Fibroblast of upper back skin (primary cell): Measurements from ENCODE around the gene CDKN2B.
"Not testable (repeated sequence)": the region's sequence is repeated elsewhere in the genome, so short reads cannot be mapped to it uniquely, and the experiment has no call there.

Source experiments
- DNase-seq: peaks from one replicate; pipeline ENCODE4 v3.0.0-alpha.2; 2013

Gene CDKN2B, protein sequence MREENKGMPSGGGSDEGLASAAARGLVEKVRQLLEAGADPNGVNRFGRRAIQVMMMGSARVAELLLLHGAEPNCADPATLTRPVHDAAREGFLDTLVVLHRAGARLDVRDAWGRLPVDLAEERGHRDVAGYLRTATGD

DNA sequence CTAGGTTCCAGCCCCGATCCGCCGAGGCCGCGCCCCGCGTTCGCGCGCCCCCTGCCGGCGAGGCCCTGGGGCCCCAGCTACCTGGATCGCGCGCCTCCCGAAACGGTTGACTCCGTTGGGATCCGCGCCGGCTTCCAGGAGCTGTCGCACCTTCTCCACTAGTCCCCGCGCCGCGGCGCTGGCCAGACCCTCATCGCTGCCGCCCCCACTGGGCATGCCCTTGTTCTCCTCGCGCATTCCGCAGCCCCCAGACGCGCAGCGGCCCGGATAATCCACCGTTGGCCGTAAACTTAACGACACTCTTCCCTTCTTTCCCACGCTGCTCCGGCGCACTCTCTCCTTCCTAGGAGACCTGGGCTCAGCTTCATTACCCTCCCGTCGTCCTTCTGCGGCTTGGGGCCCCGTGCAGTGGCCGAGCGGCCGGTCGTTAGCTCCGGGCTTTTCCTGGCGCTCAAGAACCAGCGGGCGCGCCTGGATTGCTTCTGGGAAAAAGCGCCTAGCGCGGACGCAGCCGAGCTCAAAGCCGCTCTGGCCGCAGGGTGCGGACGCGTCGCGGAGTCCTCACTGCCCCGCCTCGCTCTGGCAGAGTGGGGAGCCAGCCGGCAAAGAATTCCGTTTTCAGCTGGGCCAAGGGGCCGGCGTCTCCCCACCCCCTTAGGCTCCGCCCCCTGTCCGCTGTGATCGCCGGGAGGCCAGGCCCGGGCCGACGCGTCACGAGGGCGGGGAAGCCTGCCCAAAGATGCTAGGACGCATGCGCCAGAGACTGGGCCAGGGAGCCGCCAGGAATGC, at the start of gene CDKN2B:
Gene CDKN2B, minus strand, starts transcription at position 589 of the 789 bp plus-strand sequence. Its CDS starts 352 bp downstream, at position 237.
- peak; percentile 94 for DNase-seq

DNA sequence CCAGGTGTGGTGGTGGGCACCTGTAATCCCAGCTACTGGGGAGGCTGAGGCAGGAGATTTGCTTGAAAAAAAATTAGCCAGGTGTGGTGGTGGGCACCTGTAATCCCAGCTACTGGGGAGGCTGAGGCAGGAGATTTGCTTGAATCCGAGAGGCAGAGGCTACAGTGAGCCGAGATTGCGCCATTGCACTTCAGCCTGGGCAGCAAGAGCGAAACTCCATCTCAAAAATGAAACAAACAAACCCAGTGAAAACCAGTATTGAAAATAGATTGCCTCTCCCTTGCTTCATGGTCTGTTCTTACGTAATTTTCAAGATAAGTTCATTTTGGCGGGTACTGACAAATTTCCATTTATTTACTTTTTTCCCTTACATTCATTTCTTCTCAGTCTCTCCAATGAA, 48.9 kb upstream of the CDKN2B start:
- not testable (repeated sequence) for DNase-seq

DNA sequence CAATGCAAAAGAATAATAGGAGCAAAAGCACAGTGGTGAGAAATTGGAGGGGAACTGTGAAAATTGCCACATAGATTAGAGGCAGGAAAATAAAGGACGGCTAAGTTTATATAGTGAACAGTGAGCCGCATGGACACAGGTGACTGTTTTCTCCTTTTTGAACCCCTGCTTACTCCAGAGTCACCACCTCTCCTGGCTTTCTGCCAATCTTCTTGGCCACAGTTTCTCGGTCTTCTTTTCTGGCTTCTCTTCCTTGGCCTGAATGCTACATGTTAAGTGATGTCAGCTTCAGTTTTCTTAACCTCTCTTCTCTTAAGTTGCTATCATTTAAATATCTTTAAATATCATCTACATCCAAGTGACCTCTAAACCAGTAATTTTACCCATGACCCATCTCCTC, 47.3 kb upstream of the CDKN2B start:
- no peak for DNase-seq

DNA sequence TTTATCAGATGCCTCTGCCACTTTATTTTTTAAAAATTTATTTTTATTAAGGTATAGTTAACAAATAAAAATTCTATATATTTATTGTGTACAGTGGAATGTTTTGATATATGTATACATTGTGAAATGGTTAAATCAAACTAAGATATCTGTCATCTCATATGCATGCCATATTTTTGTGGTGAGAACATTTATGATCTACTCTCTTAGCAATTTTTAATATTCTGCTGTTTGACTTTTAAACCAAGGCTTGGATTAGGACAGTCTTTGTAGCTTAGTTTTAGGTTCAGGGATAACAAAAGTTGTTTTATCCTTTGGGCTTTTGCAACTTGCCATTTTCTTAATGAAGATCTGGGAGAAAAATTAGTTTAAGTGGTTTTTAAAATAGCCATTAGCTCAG, 46.0 kb upstream of the CDKN2B start:
- DNase-seq, result peak; percentile 49

DNA sequence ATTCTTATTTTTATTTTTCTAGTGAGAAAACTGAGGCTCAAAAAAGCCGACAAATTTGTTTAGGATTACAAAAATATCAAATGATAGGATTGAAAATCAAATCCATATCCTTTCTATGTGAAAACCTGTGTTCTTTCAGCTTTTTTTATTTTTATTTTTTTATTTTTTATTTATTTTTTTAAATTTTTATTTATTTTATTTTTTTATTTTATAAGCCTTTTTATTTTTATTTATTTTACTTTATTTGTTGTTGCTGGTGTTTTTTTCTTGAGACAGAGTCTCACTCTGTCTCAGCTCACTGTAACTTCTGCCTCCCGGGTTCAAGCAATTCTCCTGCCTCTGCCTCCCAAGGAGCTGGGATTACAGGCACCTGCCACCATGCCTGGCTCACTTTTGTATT, 45.4 kb upstream of the CDKN2B start:
- no peak for DNase-seq

DNA sequence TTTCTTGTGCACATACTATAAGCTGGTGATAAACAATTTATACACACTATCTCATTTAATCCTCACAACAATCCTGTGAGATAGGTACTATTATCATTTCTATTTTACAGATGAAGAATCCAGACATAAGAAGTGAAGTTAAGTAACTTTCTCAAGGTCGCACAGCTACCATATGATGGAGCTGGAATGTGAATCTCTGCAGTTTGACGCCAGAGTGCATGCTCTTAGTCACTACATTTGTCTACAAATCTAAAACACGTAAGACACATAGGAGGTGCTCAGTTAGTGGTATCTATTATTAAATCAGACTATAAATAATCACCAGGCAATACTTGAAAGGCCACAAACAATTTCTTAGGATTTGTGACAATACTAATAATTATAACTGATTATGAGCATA, 45.0 kb upstream of the CDKN2B start:
- DNase-seq, result no peak

DNA sequence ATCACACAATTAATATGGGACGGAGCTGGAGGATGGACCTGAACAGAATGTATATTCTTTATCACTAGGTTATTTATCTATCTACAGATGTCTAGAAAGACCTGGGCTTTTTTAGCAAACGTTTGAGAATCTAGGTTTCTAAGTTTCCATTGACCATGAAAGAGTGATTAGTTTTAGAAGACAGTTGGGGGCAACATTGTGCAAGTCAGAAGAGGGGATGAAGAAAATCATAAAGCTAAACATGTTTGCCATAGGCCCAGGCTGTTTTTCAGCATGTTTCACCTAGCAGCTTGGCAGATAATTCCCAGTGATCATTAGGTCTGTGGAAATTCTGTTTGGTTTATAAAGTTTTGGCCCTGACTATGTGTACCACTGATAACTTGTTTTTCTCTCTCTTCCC, 44.1 kb upstream of the CDKN2B start:
- DNase-seq, result peak; percentile 45

DNA sequence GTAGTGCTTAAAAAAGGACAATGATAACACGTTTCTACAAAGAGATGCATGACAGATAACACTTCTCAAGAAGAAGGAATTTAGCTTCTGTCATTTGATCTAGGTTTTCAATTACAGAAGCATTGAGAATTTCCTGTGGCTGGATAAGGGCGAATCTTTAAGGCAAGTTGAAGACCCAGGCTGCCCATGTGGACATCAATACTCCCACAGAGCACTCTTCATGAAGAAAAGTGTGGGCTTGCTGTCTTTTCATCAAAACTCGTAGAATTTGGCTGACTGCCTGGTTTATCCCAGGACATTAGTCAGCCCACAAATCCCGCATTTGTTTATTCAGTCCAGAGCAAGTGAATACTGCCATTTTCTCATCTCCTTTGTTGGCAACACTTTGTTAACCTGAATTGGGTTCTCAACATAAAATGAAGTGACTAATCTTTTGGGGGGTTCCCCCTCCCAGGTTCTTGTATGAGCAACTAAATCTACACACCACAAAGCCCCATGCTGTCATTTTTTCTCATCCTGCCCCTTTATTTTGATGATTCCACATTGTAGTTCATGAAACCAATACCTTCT, 43.4 kb upstream of the CDKN2B start:
- peak; percentile 98 for DNase-seq

DNA sequence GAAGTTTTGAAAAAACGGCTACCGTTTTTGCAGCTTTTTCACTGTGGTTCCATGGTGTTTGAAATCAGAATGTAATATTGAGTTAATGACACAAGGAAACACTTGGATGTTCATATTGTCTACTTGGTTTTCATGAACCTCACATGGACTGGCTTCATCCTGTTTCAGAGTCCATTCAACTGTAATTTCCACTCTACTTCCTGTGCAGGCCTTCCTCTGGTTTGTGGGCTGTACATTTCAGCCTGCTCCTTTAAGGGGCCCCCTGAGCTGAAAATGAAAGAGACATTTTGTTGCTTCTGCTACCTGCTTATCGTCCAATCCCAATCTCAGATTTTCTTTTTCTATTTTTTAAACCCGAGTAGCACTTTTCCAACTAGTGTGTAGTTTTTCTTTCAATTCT, 41.8 kb upstream of the CDKN2B start:
- DNase-seq, result no peak

DNA sequence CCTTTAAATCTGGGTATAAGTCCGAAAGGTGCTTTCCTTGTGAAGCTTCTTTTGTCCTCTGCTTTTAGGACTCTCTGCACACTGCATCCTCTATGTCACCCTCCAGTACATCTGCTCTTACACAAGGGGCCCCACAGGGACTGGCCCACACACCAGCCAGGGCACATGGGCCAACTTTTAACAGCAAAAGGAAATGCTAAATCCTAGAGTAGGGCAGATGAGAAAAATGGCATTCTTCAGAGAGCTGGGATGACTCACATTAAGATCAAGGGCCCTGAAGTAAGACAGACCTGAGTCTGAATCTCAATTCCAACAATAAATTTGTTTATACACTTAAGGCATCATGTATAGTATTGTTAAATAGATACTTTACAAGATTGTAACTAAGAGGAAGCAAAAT, 40.3 kb upstream of the CDKN2B start:
- DNase-seq, result peak; percentile 44

DNA sequence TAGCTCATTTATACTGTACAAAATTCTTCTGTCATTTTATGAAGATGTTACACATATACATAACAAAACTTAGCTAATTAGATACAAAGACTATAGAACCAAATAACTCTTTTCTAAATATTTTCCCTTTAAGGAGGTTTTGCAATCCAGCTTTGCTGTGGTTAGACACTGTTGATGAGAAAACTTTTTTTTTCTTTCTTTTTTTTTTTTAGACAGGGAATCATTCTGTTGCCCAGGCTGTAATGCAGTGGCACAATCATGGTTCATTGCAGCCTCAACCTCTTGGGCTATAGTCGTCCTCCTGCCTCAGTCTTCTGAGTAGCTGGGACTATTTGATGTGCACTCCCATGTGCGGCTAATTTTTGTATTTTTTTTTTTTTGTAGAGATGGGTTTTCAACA, 38.5 kb upstream of the CDKN2B start:
- DNase-seq, result no peak

DNA sequence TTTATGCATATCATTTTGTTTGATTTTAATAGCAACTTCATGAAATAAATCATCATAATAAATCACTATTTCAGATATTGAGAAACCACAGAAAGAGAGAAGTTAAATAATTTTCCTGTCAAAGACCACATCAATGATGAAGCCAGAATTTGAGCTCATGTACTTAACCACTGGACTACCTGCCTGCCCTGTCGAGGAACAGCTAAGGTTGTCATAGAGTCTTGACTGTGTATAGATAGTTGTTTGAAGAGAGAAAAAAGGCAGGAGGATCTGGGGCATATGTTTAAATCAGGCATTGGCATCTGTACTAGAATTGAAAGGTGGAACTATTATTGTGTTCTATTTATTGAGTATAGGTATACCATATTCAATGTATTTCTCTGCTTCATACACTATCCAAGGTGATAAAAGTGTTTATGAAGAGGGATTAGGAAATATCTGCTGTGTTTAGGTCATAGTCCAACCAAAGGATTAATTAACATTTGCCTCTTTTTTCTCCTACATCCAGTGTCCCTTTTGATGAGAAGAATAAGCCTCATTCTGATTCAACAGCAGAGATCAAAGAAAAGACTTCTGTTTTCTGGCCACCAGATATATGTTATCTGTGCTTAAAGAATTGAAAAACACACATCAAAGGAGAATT, 37.3 kb upstream of the CDKN2B start:
- DNase-seq, result no peak

DNA sequence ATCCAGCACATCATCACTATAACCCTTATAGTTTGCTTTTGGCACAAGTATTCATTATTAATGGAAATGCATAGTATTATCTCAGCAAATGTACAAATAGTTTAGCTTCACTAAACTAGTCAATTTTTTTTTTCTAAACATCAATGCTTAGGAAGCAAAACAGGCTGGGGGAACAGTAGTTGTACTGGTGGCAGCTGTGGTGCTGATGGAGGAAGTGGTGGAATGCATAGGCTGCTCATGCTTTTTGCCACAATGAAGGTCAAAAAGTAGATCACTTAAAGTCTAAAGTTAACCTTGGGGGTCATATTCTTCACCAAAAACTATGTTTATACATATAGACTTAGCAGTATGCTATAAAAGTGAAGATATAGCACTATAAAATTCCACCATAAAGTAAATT, 36.3 kb upstream of the CDKN2B start:
- DNase-seq, result no peak

DNA sequence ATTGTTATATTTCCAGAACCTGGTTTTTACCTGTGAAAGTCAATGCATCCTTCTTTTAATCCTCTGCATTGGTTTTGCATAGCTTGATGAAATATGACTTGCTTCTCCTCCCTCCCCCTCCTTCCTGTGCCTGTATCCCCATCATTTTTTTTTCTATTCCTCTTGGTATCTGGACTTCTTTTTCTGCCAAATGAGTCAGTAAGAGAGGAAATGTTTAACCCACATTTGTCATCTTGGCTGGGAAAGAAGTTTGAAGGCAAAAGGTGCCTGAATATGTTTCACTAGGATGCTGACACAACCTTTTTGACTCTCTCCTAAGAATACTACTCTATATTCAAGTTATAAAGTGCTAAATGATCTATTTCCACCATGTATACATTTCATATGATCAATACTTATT, 35.5 kb upstream of the CDKN2B start:
- peak; percentile 88 for DNase-seq

DNA sequence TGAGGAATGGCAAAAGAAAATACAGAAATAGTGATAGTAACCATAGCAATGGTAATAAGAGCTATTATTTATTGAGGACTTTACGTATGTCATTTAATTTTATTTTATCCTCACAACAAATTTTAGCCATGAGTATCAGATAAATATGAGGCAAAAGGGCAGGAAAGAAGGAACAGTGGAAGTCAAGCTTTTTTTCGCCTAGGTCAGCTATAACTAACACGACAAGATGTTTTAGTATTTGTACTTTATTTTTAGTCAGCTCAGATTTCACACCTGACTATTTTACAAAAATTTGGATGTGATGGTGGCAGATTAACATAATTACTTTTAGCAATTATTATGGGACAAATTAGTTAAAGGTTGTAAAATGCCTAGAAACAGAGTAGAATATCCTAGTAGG, 34.8 kb upstream of the CDKN2B start:
- DNase-seq, result no peak

DNA sequence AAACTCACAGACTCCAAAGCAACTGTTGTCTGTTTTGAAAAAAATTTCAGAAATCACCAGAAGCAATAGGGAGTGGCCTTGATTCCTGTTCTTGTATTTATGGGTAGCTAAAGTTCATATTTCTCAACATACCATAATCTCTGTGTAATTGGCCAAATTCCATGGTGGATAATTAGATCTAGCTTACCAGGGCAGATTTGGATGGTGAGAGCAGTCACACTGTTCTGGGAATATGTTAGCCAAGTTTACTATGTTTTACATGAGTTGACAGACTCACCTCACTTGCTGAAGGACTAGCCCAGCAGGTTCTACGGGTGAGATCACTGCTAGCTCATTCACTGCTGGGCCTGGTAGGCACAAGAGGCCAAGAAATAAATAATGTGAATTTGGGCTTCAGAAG, 32.7 kb upstream of the CDKN2B start:
- DNase-seq, result no peak

DNA sequence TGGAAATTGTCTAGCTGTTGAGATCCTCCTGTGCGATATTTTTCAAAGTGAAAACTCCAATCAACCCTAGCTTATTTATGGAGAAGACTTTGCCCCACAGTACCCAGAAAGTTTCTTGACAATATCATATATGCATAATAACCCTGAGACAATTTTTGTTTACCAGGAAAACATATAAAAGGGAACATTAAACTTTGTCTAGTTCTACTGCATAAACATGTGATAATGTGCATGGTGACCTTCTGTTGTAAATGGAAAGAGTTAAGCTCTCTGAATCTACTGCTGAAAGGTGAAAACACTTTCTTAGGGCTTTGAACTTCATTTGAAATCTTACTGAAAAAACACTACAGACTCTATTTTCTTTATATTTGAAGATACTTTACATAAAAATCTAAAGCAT, 32.2 kb upstream of the CDKN2B start:
- no peak for DNase-seq

DNA sequence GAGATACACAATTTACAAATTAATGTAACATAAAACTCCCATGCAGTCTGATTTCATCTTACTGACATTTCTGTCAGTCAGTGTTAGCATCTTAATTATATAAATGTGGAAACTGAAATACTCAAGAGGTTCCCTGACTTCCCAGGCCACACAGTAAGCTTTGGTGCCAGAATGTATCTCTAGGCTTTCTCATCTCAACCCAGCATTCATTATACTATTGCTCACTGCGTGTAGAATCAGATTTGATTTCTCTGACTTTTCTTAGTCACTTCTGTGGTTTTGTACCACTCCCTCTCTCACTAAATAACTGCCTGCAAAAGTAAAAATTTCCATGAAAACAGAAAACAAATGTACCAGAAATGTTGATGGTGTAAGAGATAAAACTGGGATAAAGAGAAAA, 31.7 kb upstream of the CDKN2B start:
- DNase-seq, result peak; percentile 75

DNA sequence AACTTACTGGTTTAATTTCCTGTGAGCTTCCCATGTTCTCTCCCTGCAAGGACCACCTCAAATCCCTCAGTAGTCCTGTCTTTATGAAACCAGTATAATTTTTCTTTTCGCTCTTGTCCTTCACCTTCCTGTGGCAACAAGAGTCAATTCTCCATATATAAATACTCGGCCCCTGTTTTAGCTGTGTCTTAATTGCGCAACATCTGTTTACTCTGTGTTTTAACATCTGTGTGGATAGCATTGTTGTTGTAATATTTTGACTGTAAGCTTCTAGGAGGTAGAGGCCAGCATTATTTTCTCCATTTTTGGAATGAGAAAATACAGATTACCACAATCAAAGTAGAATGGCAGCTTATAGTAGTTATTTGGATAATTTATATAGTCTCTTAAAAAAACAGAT, 30.2 kb upstream of the CDKN2B start:
- no peak for DNase-seq

DNA sequence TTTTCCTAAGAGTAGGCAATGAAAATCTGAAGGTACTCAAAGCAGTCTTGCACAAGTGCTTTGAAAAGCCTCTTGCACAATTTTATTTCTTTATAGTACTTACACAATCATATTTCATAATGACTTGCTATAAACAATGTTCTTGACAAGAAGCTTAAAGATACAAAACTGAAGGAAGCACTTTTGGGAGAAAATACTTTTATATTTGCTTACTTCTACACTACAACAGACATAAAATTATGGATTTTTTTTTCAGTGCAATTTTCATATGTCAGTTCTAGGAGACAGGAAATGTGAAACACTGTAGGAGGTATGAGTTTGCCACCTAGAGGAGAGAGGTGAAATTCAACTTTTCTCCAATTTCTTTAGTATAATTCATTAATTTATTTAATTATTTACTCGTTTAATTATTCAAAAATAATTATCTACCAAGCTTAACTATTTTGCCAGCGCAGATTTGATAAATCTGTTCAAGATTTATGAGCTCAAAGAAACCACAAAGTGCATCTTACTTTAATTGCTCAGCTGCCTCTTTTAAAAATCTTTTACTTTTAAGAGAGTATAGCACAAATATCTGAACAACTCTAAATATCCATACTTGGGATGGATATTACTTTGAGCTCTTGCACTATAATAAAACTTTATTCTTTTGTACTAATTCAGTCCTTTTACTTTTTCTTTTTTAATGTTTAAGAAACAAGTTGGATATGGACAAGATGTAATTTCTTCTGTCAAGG, 29.0 kb upstream of the CDKN2B start:
- DNase-seq, result no peak

DNA sequence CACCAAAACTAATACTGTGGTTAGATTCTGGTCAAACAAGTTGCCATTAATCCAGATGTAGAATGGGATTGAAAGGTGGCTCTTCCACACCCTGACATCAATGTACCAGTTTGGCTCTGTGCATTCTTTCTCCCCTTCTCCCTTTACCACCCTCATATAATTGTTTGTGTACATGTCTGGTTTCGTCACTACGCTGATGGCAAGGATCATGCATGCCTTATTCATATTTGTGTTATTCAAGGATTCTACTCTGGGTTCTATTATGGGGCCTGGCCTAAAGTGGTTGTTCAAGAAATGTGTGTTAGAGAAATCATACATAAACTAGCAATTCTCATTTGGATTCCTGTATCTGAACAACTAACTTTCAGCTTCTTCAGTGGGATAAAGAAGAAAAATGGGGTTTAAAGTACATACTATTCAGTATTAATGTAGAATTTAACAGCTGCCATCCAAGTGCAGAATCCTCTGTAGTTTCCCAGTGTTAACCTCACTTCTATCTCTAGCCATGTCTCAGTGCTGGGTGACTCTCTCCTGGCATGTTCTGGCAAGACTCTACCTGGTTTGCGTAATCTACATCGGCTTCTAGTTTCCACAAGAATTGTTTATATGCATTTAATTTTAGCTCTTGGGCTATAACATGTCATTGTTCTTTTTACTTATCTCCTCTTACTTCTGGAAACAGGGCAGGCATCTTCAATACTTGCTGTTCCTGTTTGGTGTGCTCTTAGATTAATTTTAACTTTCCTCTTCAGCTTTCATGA, 27.9 kb upstream of the CDKN2B start:
- no peak for DNase-seq

DNA sequence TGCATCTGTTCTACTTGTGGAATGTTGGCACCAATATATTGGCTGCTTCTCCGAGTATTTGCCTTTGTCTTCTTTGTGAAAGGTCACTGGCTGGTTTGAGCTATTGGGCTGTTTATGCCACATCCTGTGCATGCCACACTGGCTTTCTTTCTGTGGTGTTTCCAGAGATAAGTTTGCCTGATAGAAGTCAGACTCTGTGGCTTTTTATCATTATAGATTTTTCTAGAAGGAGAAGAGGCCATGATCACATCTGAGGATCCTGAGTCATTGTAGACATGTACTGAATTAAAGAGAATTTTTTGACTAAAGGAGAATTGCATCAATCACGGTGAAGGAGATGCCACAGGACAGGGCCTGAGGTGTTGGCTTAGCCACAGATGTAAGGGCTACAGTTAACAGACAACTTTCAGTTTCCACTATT, 26.5 kb upstream of the CDKN2B start:
- no peak for DNase-seq
